T47D (cell line): Measurements from ENCODE around the gene UBAC2.

Source experiments
- DNase-seq, 2 experiments: peaks; one replicate each; pipeline versions ENCODE4 v3.0.0 to v3.0.0-alpha.2; 2011 to 2012; ENCODE audit warnings: low read depth in 1 of 2, low spot score in 1 of 2
- JUND ChIP-seq: IDR thresholded peaks from 2 replicates; pipeline ENCODE4 v1.6.1; 2012; ENCODE audit warnings: low read depth
- in situ Hi-C: cut with HindIII; loops from 2 replicates; pipeline ENCODE4 v1.10.0; 2016; ENCODE audit warnings: low sequenced_read_pairs, low pct_unique_long_range_greater_than_20kb

The UBAC2 gene

GRCh38 chr13:99165753-99166587 is 34.7 kb upstream of the UBAC2 start:
- DNase-seq, result no peak
- no peak for TF ChIP-seq JUND
- in situ Hi-C loops, result no loop called here

GRCh38 chr13:99172951-99173350 is 27.7 kb upstream of the UBAC2 start:
- in situ Hi-C loops, result no loop called here
- no peak for DNase-seq
- no peak for TF ChIP-seq JUND

GRCh38 chr13:99173606-99174005 is 27.0 kb upstream of the UBAC2 start:
- no peak for TF ChIP-seq JUND
- DNase-seq, result no peak
- in situ Hi-C loops, result no loop called here

GRCh38 chr13:99174533-99175100 is 26.0 kb upstream of the UBAC2 start:
- DNase-seq, result no peak
- in situ Hi-C loops, result no loop called here
- no peak for TF ChIP-seq JUND

GRCh38 chr13:99176309-99177276 is 24.1 kb upstream of the UBAC2 start:
- in situ Hi-C loops, result no loop called here
- TF ChIP-seq JUND, result no peak
- peak; percentile 52 to 73 for DNase-seq

- TF ChIP-seq JUND, result no peak
- no peak for DNase-seq
- in situ Hi-C loops, result no loop called here
These were observed 22.0 kb upstream of the UBAC2 start for GRCh38 chr13:99178636-99179035.

- TF ChIP-seq JUND, result no peak
- in situ Hi-C loops, result no loop called here
- DNase-seq, result no peak
These were observed 21.2 kb upstream of the UBAC2 start for GRCh38 chr13:99179460-99179859.

- DNase-seq, result no peak
- in situ Hi-C loops, result no loop called here
- TF ChIP-seq JUND, result no peak
These were observed 18.2 kb upstream of the UBAC2 start for GRCh38 chr13:99182439-99182838.

- in situ Hi-C loops, result no loop called here
- TF ChIP-seq JUND, result no peak
- DNase-seq, result no peak
These were observed 15.0 kb upstream of the UBAC2 start for GRCh38 chr13:99185606-99186005.

- in situ Hi-C loops, result no loop called here
- DNase-seq, result no peak
- TF ChIP-seq JUND, result no peak
These were observed 10.3 kb upstream of the UBAC2 start for GRCh38 chr13:99190147-99190985.

GRCh38 chr13:99191336-99191899 is 9.2 kb upstream of the UBAC2 start:
- in situ Hi-C loops, result no loop called here
- DNase-seq, result no peak
- TF ChIP-seq JUND, result no peak
